ENCODE measurements around the gene VPS37B.

Gene VPS37B

GRCh38 chr12:122858171-122858570, 37.8 kb downstream of the VPS37B start:
- H3K4me3 ChIP-seq (replicated peaks; ENCODE audit: insufficient read depth, low read length), result no peak overlapping the region
- no peak for DNase-seq (ENCODE audit: low read depth in 1 of 2, low spot score in 1 of 2)
- H3K27ac ChIP-seq (replicated peaks), result no peak overlapping the region
- no peaks in the 10 kb centered on the region for H3K27me3 ChIP-seq (ENCODE audit: insufficient read depth, poor library complexity, severe bottlenecking)
- TF ChIP-seq CTCF (IDR thresholded peaks at IDR 0.05; ENCODE audit: insufficient read depth, low read length), result no peak
- TF ChIP-seq POLR2AphosphoS5 (IDR thresholded peaks at IDR 0.05; ENCODE audit: low read depth), result no peak
- no peak for TF ChIP-seq SPI1 (IDR thresholded peaks at IDR 0.05; ENCODE audit: borderline replicate concordance, low read depth)
- TF ChIP-seq GABPA (IDR thresholded peaks at IDR 0.05; ENCODE audit: low read depth), result no peak
- no peak for TF ChIP-seq REST (IDR thresholded peaks at IDR 0.05; ENCODE audit: insufficient replicate concordance, low read depth)

- no peak for DNase-seq (ENCODE audit: low read depth in 1 of 2, low spot score in 1 of 2)
- no peak overlapping the region for H3K4me3 ChIP-seq (replicated peaks; ENCODE audit: insufficient read depth, low read length)
- H3K27me3 ChIP-seq (ENCODE audit: insufficient read depth, poor library complexity, severe bottlenecking), result no peaks in the 10 kb centered on the region
- no peak overlapping the region for H3K27ac ChIP-seq (replicated peaks)
- TF ChIP-seq GABPA (IDR thresholded peaks at IDR 0.05; ENCODE audit: low read depth) (no peak), SPI1 (IDR thresholded peaks at IDR 0.05; ENCODE audit: borderline replicate concordance, low read depth) (no peak), POLR2AphosphoS5 (IDR thresholded peaks at IDR 0.05; ENCODE audit: low read depth) (no peak), REST (IDR thresholded peaks at IDR 0.05; ENCODE audit: insufficient replicate concordance, low read depth) (no peak), CTCF (IDR thresholded peaks at IDR 0.05; ENCODE audit: insufficient read depth, low read length) (no peak)
Measured at GRCh38 chr12:122856999-122857671, 38.8 kb downstream of the VPS37B start.

- no peak for TF ChIP-seq CTCF (IDR thresholded peaks at IDR 0.05; ENCODE audit: insufficient read depth, low read length)
- no peak for TF ChIP-seq POLR2AphosphoS5 (IDR thresholded peaks at IDR 0.05; ENCODE audit: low read depth)
- TF ChIP-seq REST (IDR thresholded peaks at IDR 0.05; ENCODE audit: insufficient replicate concordance, low read depth), result no peak
- TF ChIP-seq GABPA (IDR thresholded peaks at IDR 0.05; ENCODE audit: low read depth), result no peak
- TF ChIP-seq SPI1 (IDR thresholded peaks at IDR 0.05; ENCODE audit: borderline replicate concordance, low read depth), result no peak
- DNase-seq (ENCODE audit: low read depth in 1 of 2, low spot score in 1 of 2), result no peak
- no peak overlapping the region for H3K4me3 ChIP-seq (replicated peaks; ENCODE audit: insufficient read depth, low read length)
- H3K27ac ChIP-seq (replicated peaks), result no peak overlapping the region
- no peaks in the 10 kb centered on the region for H3K27me3 ChIP-seq (ENCODE audit: insufficient read depth, poor library complexity, severe bottlenecking)
Measured at GRCh38 chr12:122855928-122856831, 39.7 kb downstream of the VPS37B start.
